GM23248 (cell line): Measurements from ENCODE around the gene ADGRG4. TPM values are rescaled to one million over a fixed set of nuclear protein-coding genes. Genes with fewer than 3 reads are reported as not detected.

ENCODE experiments used
- DNase-seq: peaks from one replicate; pipeline ENCODE4 v3.0.0-alpha.2; 2015
- H2AFZ ChIP-seq: fragments of 200-600 bp; sonication (generic); 2 replicates; pipeline ENCODE4 v1.6.1; 2016; ENCODE audit warnings: antibody characterized with exemption
- H3F3A ChIP-seq: fragments of 200-600 bp; sonication (generic); 2 replicates; pipeline ENCODE4 v1.6.1; 2016; ENCODE audit warnings: mild to moderate bottlenecking, antibody characterized with exemption, mixed run types; ENCODE audit not compliant: insufficient read depth
- H3K27ac ChIP-seq: fragments of 200-600 bp; sonication (generic); 2 replicates; pipeline ENCODE4 v1.5.1; 2016; ENCODE audit warnings: mild to moderate bottlenecking
- H3K27me3 ChIP-seq: fragments of 200-600 bp; sonication (generic); replicated peaks from 2 replicates; pipeline ENCODE4 v1.6.1; 2016; ENCODE audit warnings: mild to moderate bottlenecking; ENCODE audit not compliant: insufficient read depth
- H3K36me3 ChIP-seq: fragments of 200-600 bp; sonication (generic); 2 replicates; pipeline ENCODE4 v1.6.1; 2016; ENCODE audit warnings: low read depth, mild to moderate bottlenecking
- H3K4me1 ChIP-seq: fragments of 200-600 bp; sonication (generic); 2 replicates; pipeline ENCODE4 v1.6.1; 2016; ENCODE audit warnings: mild to moderate bottlenecking; ENCODE audit not compliant: insufficient read depth
- H3K4me2 ChIP-seq: fragments of 200-600 bp; sonication (generic); one replicate; pipeline ENCODE4 v1.6.1; 2016; ENCODE audit warnings: mild to moderate bottlenecking; ENCODE audit not compliant: unreplicated experiment
- H3K4me3 ChIP-seq: fragments of 200-600 bp; sonication (generic); 2 replicates; pipeline ENCODE4 v1.5.1; 2016; ENCODE audit warnings: mild to moderate bottlenecking
- H3K79me2 ChIP-seq: fragments of 200-600 bp; sonication (generic); 2 replicates; pipeline ENCODE4 v1.6.1; 2016; ENCODE audit warnings: mild to moderate bottlenecking; ENCODE audit not compliant: insufficient read depth
- H3K9ac ChIP-seq: fragments of 200-600 bp; sonication (generic); 2 replicates; pipeline ENCODE4 v1.6.1; 2016; ENCODE audit warnings: mild to moderate bottlenecking
- H3K9me2 ChIP-seq: fragments of 200-600 bp; sonication (generic); 2 replicates; pipeline ENCODE4 v1.6.1; 2016; ENCODE audit warnings: mixed run types, mild to moderate bottlenecking, moderate library complexity; ENCODE audit not compliant: insufficient read depth
- H3K9me3 ChIP-seq: fragments of 200-600 bp; sonication (generic); one replicate; pipeline ENCODE4 v1.6.1; 2017; ENCODE audit warnings: low read depth
- H4K20me1 ChIP-seq: fragments of 200-600 bp; sonication (generic); 2 replicates; pipeline ENCODE4 v1.6.0; 2016; ENCODE audit not compliant: insufficient read depth
- EZH2 ChIP-seq: fragments of 200-600 bp; sonication (generic); IDR thresholded peaks from 2 replicates; pipeline ENCODE4 v1.6.1; 2018; ENCODE audit warnings: antibody characterized with exemption, mild to moderate bottlenecking; ENCODE audit not compliant: insufficient read depth, poor library complexity, severe bottlenecking
- EZH2phosphoT487 ChIP-seq: fragments of 200-600 bp; sonication (generic); IDR thresholded peaks from 2 replicates; pipeline ENCODE4 v1.6.1; 2018; ENCODE audit warnings: antibody characterized with exemption, moderate library complexity, mild to moderate bottlenecking, low read depth; ENCODE audit not compliant: insufficient read depth
- WGBS, 2 experiments: methylation state at CpG; one replicate each; pipeline ENCODE4 v1.1.6; 2015 to 2017; ENCODE audit warnings: low lambda C conversion rate in 2 of 2, low coverage in 1 of 2; ENCODE audit errors: missing lambda C conversion rate in 2 of 2; 5-methylcytosine and 5-hydroxymethylcytosine counted together
- in situ Hi-C: fragments of 300-500 bp; cut with MboI; formaldehyde crosslinking; loops from 2 replicates; pipeline ENCODE4 v1.15.0; 2020
- polyA plus RNA-seq: library from polyadenylated mRNA; unstranded; fragments of >200 nt; fragmentation: Nextera tagmentation; extraction: Ambion mirVana; gene quantifications from 2 replicates; pipeline ENCODE4 v1.2.1, GENCODE V29; 2016
- total RNA-seq: library from RNA; depleted of rRNA; stranded (reverse); fragments of >200 nt; shearing (Covaris generic); gene quantifications from 2 replicates; pipeline ENCODE4 v1.2.3, GENCODE V29; 2014

ADGRG4 gene
- total and polyA plus RNA-seq, 2 experiments from 2014 or later, result not detected

GRCh38 chrX:136336623-136337022 is 35.9 kb downstream of the ADGRG4 start:
- H3K79me2 ChIP-seq, result no peaks in the 10 kb centered on the region
- H3F3A ChIP-seq, result no peaks in the 10 kb centered on the region
- no peak for TF ChIP-seq EZH2phosphoT487
- no peak for TF ChIP-seq EZH2
- H3K9ac ChIP-seq, result no peak overlapping the region
- H3K36me3 ChIP-seq, result no peaks in the 10 kb centered on the region
- H3K9me3 ChIP-seq, result no peaks in the 10 kb centered on the region
- 100% methylated on average over 1 of the region's 1 CpG for WGBS, 2 experiments
- no peaks in the 10 kb centered on the region for H3K4me1 ChIP-seq
- no peak overlapping the region for H3K4me3 ChIP-seq
- DNase-seq, result no peak
- no peak overlapping the region for H3K4me2 ChIP-seq
- H3K27ac ChIP-seq, result no peak overlapping the region
- no peak overlapping the region for H2AFZ ChIP-seq
- in situ Hi-C loops, result no loop called here
- H3K9me2 ChIP-seq, result no peaks in the 10 kb centered on the region
- no peaks in the 10 kb centered on the region for H3K27me3 ChIP-seq
- no peaks in the 10 kb centered on the region for H4K20me1 ChIP-seq

DNA sequence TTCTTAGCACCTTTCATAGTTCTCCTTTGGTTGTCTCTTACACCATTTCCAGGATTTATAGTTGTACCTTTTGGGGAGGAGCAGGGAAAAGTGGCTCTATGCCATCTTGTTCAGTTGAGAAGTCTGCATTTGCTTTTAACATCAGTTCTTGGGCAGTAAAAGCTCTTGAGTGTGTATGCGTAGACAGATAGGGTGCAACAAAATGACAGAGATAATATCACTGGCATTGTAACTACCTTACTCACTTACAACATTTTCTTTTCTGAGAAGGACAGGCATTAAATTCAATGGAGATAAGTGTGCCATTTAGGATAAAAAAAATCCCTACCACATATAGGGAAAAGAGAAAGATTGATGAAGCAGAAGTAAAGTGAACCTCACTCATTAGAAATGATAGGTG is 38.9 kb downstream of the ADGRG4 start:
- H3K27me3 ChIP-seq, result no peaks in the 10 kb centered on the region
- H3K27ac ChIP-seq, result no peak overlapping the region
- in situ Hi-C loops, result no loop called here
- no peak overlapping the region for H3K4me2 ChIP-seq
- no peak overlapping the region for H3K4me3 ChIP-seq
- H3K4me1 ChIP-seq, result no peaks in the 10 kb centered on the region
- H3K9me3 ChIP-seq, result no peaks in the 10 kb centered on the region
- no peak overlapping the region for H3K9ac ChIP-seq
- no peaks in the 10 kb centered on the region for H4K20me1 ChIP-seq
- DNase-seq, result no peak
- H3K9me2 ChIP-seq, result no peaks in the 10 kb centered on the region
- TF ChIP-seq EZH2phosphoT487 (no peak), EZH2 (no peak)
- H3F3A ChIP-seq, result no peaks in the 10 kb centered on the region
- H2AFZ ChIP-seq, result no peak overlapping the region
- 68 to 71% methylated on average over 1 of the region's 1 CpG for WGBS, 2 experiments
- H3K36me3 ChIP-seq, result no peaks in the 10 kb centered on the region
- no peaks in the 10 kb centered on the region for H3K79me2 ChIP-seq

GRCh38 chrX:136344320-136344719 is 43.6 kb downstream of the ADGRG4 start:
- H3K27me3 ChIP-seq, result no peaks in the 10 kb centered on the region

DNA sequence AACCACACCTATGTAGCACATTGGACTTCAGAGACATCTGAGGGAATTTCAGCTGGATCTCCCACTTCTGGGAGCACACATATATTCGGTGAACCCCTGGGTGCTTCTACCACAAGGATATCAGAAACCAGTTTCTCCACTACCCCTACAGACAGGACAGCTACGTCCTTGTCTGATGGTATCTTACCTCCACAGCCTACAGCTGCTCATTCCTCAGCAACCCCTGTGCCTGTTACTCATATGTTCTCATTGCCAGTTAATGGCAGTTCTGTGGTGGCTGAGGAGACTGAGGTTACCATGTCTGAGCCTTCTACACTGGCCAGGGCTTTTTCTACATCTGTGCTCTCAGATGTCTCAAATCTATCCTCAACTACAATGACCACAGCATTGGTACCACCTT is 45.7 kb downstream of the ADGRG4 start:
- no peak overlapping the region for H3K4me2 ChIP-seq
- H3F3A ChIP-seq, result no peaks in the 10 kb centered on the region
- no peak overlapping the region for H3K4me3 ChIP-seq
- no peaks in the 10 kb centered on the region for H3K9me2 ChIP-seq
- H3K9me3 ChIP-seq, result no peaks in the 10 kb centered on the region
- H3K79me2 ChIP-seq, result no peaks in the 10 kb centered on the region
- TF ChIP-seq EZH2phosphoT487 (no peak), EZH2 (no peak)
- no peak overlapping the region for H3K27ac ChIP-seq
- in situ Hi-C loops, result no loop called here
- no peaks in the 10 kb centered on the region for H3K4me1 ChIP-seq
- no peak overlapping the region for H3K9ac ChIP-seq
- H3K36me3 ChIP-seq, result no peaks in the 10 kb centered on the region
- no peaks in the 10 kb centered on the region for H4K20me1 ChIP-seq
- DNase-seq, result no peak
- H3K27me3 ChIP-seq, result no peaks in the 10 kb centered on the region
- 0% methylated on average over 2 of the region's 2 CpGs for WGBS, 2 experiments
- H2AFZ ChIP-seq, result no peak overlapping the region

More at GRCh38 chrX:136344320-136344719, 43.6 kb downstream of the ADGRG4 start:
- Histone ChIP-seq H3K9me3 (no peaks in the 10 kb centered on the region), H3K36me3 (no peaks in the 10 kb centered on the region), H3K4me1 (no peaks in the 10 kb centered on the region), H3K27ac (no peak overlapping the region), H2AFZ (no peak overlapping the region), H3K4me2 (no peak overlapping the region), H3K9me2 (no peaks in the 10 kb centered on the region), H3K9ac (no peak overlapping the region), H4K20me1 (no peaks in the 10 kb centered on the region), H3K4me3 (no peak overlapping the region), H3F3A (no peaks in the 10 kb centered on the region), H3K79me2 (no peaks in the 10 kb centered on the region)
- in situ Hi-C loops, result no loop called here
- TF ChIP-seq EZH2phosphoT487, result no peak
- TF ChIP-seq EZH2, result no peak
- DNase-seq, result no peak

- Histone ChIP-seq H3F3A (no peaks in the 10 kb centered on the region), H3K27ac (no peak overlapping the region), H3K4me1 (no peaks in the 10 kb centered on the region), H3K36me3 (no peaks in the 10 kb centered on the region), H3K9me3 (no peaks in the 10 kb centered on the region), H3K79me2 (no peaks in the 10 kb centered on the region), H3K4me3 (no peak overlapping the region), H2AFZ (no peak overlapping the region), H3K27me3 (no peaks in the 10 kb centered on the region), H4K20me1 (no peaks in the 10 kb centered on the region), H3K9me2 (no peaks in the 10 kb centered on the region), H3K4me2 (no peak overlapping the region), H3K9ac (no peak overlapping the region)
- no peak for TF ChIP-seq EZH2phosphoT487
- no peak for TF ChIP-seq EZH2
- 20 to 44% methylated on average over 1 of the region's 1 CpG for WGBS, 2 experiments
- DNase-seq, result no peak
- in situ Hi-C loops, result no loop called here
Observed at GRCh38 chrX:136347706-136348105, 46.9 kb downstream of the ADGRG4 start.
